NCI-H2081 treated with DMSO at 0.1 percent for 48 hours (cell line): ENCODE results near the gene METTL25B.

Experiments used
- DNase-seq: peaks from one replicate; lab custom pipeline; 2025; lab: John Stamatoyannopoulos, UW

Gene METTL25B

GRCh38 chr1:156768610-156769295, 40.5 kb downstream of the METTL25B start:
- DNase-seq = no peak

- DNase-seq = no peak
Observed at GRCh38 chr1:156772222-156772621, 44.0 kb downstream of the METTL25B start.

GRCh38 chr1:156772728-156773497, 44.6 kb downstream of the METTL25B start:
- no peak for DNase-seq

- no peak for DNase-seq
Observed at GRCh38 chr1:156773607-156774006, 45.3 kb downstream of the METTL25B start.

- no peak for DNase-seq
Observed at GRCh38 chr1:156775799-156776198, 47.5 kb downstream of the METTL25B start.

- no peak for DNase-seq
Observed at GRCh38 chr1:156776942-156777341, 48.7 kb downstream of the METTL25B start.

GRCh38 chr1:156777573-156777972, 49.3 kb downstream of the METTL25B start:
- DNase-seq = no peak

- DNase-seq = no peak
Observed at GRCh38 chr1:156781585-156782186, 53.4 kb downstream of the METTL25B start.

- DNase-seq = no peak
Observed at GRCh38 chr1:156785458-156785857, 57.2 kb downstream of the METTL25B start.
